ENCODE data around the gene FZD7.
A peak's percentile ranks its signal among the peaks of the same experiment; 100 is the strongest.

Gene FZD7

DNA sequence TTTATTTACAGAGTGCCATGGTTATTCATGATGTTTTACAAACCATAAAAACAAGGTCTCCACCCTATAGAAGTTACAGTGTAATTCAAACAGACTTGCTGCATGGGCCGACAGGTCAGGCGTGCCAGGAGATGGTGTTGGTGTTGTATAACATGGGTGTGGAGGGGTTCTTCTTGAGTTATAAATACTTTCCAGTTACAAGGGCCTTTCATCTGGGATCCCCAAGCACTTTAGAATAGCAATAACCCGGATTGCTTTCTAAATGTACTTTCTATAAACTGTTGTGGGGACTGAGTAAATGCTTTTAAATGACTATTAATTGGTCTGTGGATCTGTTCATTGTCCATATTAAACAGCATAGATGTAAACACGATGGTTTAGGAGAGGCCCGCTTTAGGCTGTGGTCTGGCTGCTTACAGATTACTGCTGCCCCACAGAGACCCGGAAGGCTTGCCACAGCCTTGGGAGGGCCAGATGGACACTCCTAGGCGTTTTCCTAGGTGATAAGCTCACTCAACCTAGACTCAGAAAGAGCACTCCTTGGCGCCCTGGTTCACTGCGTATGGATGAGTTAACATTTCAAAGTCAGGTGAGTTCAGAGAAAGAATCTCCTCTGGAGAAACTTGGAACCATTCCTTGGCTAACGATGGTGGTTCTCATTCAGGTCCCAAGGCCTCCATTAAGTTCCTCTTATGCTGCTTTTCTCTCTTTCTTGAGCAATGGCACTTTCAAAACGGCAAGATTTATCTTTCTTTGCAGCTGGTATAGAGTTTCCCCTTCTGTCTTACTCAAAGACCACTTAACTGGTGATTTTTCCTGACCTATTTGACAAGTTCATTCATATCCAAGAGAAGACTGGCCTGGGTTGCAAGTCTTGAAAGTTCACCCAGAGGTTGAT lies 35.8 kb downstream of the FZD7 start:
- peak; percentile 56 for DNase-seq

DNA sequence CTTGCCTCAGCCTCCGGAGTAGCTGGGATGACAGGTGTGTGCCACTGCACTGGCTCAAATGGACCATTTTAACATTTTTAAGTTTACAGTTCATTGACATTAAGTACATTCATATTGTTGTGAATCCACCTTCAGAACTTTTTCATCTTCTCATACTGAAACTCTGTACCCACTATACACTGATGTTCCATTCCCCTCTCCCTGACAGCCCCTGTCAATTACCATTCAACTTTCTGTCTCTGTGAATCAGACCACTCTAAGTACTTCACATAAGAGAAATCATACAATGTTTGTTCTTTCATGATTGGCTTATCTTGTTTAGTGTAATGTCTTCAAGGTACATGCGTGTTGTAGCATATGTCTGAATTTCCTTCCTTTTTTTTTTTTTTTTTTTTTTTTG lies 37.5 kb downstream of the FZD7 start:
- no peak for DNase-seq

DNA sequence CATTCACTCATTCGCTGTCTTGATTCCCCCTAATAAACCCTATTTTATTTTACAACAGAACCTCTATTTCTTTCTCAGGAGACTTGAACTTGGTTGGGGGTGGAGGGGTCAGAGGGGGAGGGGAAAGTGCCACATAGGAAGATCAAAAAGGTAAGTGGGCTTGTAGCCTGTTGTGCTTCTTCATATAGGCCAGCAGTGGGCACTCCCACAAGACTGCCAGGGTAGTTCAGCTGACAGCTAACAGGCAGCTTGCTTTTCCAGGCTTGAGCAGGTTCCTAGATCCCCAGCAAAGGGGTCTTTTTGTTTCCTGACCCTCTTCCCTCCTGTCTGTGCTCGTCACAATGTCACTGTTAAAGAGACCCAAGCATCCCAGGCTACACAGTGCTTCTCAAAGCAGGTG lies 38.6 kb downstream of the FZD7 start:
- no peak for DNase-seq

DNA sequence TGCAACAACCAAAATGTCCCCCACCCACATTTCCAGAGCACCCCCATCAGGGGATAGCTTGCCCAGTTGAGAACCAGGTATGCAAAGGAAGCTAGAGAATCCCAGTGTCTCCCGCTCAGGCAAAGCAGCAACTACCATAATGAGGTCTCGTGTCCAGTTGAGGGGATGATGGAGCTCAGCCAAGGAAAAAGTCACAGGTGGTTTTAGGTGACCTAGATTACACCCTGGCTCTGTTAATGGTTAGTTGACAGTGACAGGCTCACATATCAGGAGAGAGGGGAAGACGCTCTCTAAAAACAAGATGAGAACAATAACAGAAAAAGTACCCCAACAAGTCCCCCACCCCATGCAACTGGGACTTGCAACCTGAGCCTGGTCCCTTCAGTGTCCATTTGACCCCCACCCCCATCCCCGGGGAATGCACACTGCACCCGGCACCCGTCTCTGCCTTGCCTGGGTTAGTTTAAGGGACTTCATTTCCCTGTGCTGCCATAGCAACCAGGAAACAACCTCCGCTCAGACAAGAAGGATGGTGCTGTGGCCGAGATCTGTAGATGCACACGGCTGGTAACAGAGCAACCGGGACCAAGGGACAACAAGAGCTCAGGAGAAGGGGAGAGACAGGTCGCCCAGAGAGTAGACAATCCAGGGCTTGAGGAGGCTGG lies 39.2 kb downstream of the FZD7 start, which contains the start of gene KIAA2012:
TSS of gene KIAA2012 (plus strand) at position 519 of the 665 bp plus-strand sequence. CDS start 373 bp downstream, outside the sequence.
- DNase-seq: no peak

DNA sequence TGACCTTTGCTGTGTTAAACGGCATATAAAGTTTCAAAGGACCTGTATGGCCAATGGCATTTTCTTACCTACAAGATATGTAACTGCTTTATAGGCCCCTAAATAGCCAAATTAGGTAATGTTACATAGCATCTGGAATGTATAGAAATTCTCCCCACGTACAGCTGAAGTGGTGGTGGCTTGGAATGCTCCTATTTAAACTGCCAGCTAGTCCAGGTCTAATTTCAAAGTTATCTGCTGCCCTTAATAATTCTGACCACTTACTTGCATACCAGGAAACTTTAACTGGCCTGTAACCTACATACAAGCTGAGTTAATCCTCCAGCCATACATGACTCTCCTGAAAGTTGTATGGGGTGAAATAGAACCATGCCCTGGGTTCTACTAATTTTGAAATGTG lies 40.7 kb downstream of the FZD7 start:
- no peak for DNase-seq

DNA sequence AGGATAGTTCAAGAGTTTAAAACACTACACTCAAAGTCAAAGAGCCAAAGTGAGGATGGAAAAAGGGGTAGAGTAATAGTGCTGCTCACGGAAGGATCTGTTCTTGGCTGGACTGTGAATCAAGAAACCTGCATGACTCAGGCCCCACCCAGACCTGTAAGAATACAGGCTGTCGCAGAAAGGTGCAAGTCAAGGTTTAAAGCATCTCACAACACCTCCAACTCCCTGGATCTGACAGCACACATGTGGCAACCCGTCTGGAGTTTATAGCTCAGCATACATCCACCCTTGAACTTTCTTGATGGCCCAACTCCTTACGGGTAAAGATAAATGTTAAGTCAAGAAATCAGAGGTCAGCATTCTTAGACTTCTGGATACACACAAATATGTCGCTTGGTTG lies 45.7 kb downstream of the FZD7 start:
- DNase-seq: no peak

DNA sequence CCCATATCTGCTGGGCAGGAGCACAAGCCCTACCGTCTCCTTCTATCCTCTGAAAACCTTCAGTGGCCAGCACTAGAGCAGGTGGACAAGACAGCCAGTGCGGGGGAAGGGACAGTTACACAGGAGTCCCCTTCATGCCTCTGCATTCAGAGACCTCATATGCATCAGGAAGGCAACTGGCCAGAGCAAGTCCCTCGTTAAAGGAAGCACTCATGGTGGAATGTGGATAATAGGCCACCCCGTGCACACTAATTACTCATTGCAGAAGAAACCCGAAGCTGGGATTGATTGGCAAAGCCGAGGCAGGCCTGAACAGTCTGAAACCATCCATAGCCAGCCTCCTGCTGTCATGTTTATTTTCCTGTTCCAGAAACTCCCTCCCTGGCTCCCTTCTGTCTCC lies 50.6 kb downstream of the FZD7 start:
- DNase-seq: no peak
